ENCODE results near the gene MILR1.

MILR1 gene

GRCh38 chr17:64499805-64500486 is 51.0 kb downstream of the MILR1 start:
- H3K9ac ChIP-seq (ENCODE audit: low read depth, low read length): no peak overlapping the region
- peaks cover 44% of the 10 kb centered on the region for H3K36me3 ChIP-seq (ENCODE audit: control insufficient read depth, insufficient read depth, low read length)
- H3K4me1 ChIP-seq (ENCODE audit: control insufficient read depth, insufficient read depth, low read length): no peaks in the 10 kb centered on the region
- no peaks in the 10 kb centered on the region for H3K9me3 ChIP-seq (ENCODE audit: control insufficient read depth, insufficient read depth, low read length)
- no peak overlapping the region for H3K4me3 ChIP-seq (ENCODE audit: low read depth, low read length)
- H3K27me3 ChIP-seq (ENCODE audit: control insufficient read depth, insufficient read depth, low read length): no peaks in the 10 kb centered on the region

- Histone ChIP-seq H3K27me3 (ENCODE audit: control insufficient read depth, insufficient read depth, low read length) (no peaks in the 10 kb centered on the region), H3K9ac (ENCODE audit: low read depth, low read length) (no peak overlapping the region), H3K4me1 (ENCODE audit: control insufficient read depth, insufficient read depth, low read length) (no peaks in the 10 kb centered on the region), H3K4me3 (ENCODE audit: low read depth, low read length) (no peak overlapping the region), H3K36me3 (ENCODE audit: control insufficient read depth, insufficient read depth, low read length) (peaks cover 44% of the 10 kb centered on the region), H3K9me3 (ENCODE audit: control insufficient read depth, insufficient read depth, low read length) (no peaks in the 10 kb centered on the region)
Observed at GRCh38 chr17:64500487-64500859, 51.6 kb downstream of the MILR1 start.

- Histone ChIP-seq H3K4me1 (ENCODE audit: control insufficient read depth, insufficient read depth, low read length) (no peaks in the 10 kb centered on the region), H3K9me3 (ENCODE audit: control insufficient read depth, insufficient read depth, low read length) (no peaks in the 10 kb centered on the region), H3K36me3 (ENCODE audit: control insufficient read depth, insufficient read depth, low read length) (peaks cover 44% of the 10 kb centered on the region), H3K9ac (ENCODE audit: low read depth, low read length) (no peak overlapping the region), H3K4me3 (ENCODE audit: low read depth, low read length) (no peak overlapping the region), H3K27me3 (ENCODE audit: control insufficient read depth, insufficient read depth, low read length) (no peaks in the 10 kb centered on the region)
Observed at GRCh38 chr17:64500862-64501765, 52.2 kb downstream of the MILR1 start.

- peaks cover 44% of the 10 kb centered on the region for H3K36me3 ChIP-seq (ENCODE audit: control insufficient read depth, insufficient read depth, low read length)
- no peaks in the 10 kb centered on the region for H3K4me1 ChIP-seq (ENCODE audit: control insufficient read depth, insufficient read depth, low read length)
- no peaks in the 10 kb centered on the region for H3K27me3 ChIP-seq (ENCODE audit: control insufficient read depth, insufficient read depth, low read length)
- H3K4me3 ChIP-seq (ENCODE audit: low read depth, low read length): no peak overlapping the region
- H3K9ac ChIP-seq (ENCODE audit: low read depth, low read length): no peak overlapping the region
- H3K9me3 ChIP-seq (ENCODE audit: control insufficient read depth, insufficient read depth, low read length): no peaks in the 10 kb centered on the region
Observed at GRCh38 chr17:64502021-64502420, 53.1 kb downstream of the MILR1 start.

GRCh38 chr17:64502809-64503208 is 53.9 kb downstream of the MILR1 start:
- Histone ChIP-seq H3K9ac (ENCODE audit: low read depth, low read length) (no peak overlapping the region), H3K36me3 (ENCODE audit: control insufficient read depth, insufficient read depth, low read length) (peaks cover 44% of the 10 kb centered on the region), H3K27me3 (ENCODE audit: control insufficient read depth, insufficient read depth, low read length) (no peaks in the 10 kb centered on the region), H3K4me1 (ENCODE audit: control insufficient read depth, insufficient read depth, low read length) (no peaks in the 10 kb centered on the region), H3K9me3 (ENCODE audit: control insufficient read depth, insufficient read depth, low read length) (no peaks in the 10 kb centered on the region), H3K4me3 (ENCODE audit: low read depth, low read length) (no peak overlapping the region)

GRCh38 chr17:64503341-64503740 is 54.4 kb downstream of the MILR1 start:
- peaks cover 44% of the 10 kb centered on the region for H3K36me3 ChIP-seq (ENCODE audit: control insufficient read depth, insufficient read depth, low read length)
- no peak overlapping the region for H3K9ac ChIP-seq (ENCODE audit: low read depth, low read length)
- H3K4me3 ChIP-seq (ENCODE audit: low read depth, low read length): no peak overlapping the region

GRCh38 chr17:64503821-64504768 is 55.2 kb downstream of the MILR1 start:
- Histone ChIP-seq H3K9me3 (ENCODE audit: control insufficient read depth, insufficient read depth, low read length) (no peaks in the 10 kb centered on the region), H3K27me3 (ENCODE audit: control insufficient read depth, insufficient read depth, low read length) (no peaks in the 10 kb centered on the region), H3K4me1 (ENCODE audit: control insufficient read depth, insufficient read depth, low read length) (no peaks in the 10 kb centered on the region), H3K36me3 (ENCODE audit: control insufficient read depth, insufficient read depth, low read length) (peaks cover 44% of the 10 kb centered on the region), H3K4me3 (ENCODE audit: low read depth, low read length) (peak overlapping the region; percentile 98), H3K9ac (ENCODE audit: low read depth, low read length) (peak overlapping the region; percentile 100)

More at GRCh38 chr17:64503341-64503740, 54.4 kb downstream of the MILR1 start:
- Histone ChIP-seq H3K27me3 (ENCODE audit: control insufficient read depth, insufficient read depth, low read length) (no peaks in the 10 kb centered on the region), H3K9me3 (ENCODE audit: control insufficient read depth, insufficient read depth, low read length) (no peaks in the 10 kb centered on the region), H3K4me1 (ENCODE audit: control insufficient read depth, insufficient read depth, low read length) (no peaks in the 10 kb centered on the region)

- H3K4me3 ChIP-seq (ENCODE audit: low read depth, low read length): peak overlapping the region; percentile 98
- H3K9ac ChIP-seq (ENCODE audit: low read depth, low read length): peak overlapping the region; percentile 100
- no peaks in the 10 kb centered on the region for H3K9me3 ChIP-seq (ENCODE audit: control insufficient read depth, insufficient read depth, low read length)
- H3K27me3 ChIP-seq (ENCODE audit: control insufficient read depth, insufficient read depth, low read length): no peaks in the 10 kb centered on the region
- no peaks in the 10 kb centered on the region for H3K4me1 ChIP-seq (ENCODE audit: control insufficient read depth, insufficient read depth, low read length)
- peaks cover 43% of the 10 kb centered on the region for H3K36me3 ChIP-seq (ENCODE audit: control insufficient read depth, insufficient read depth, low read length)
Observed at GRCh38 chr17:64504769-64505339, 55.9 kb downstream of the MILR1 start.

- Histone ChIP-seq H3K4me3 (ENCODE audit: low read depth, low read length) (peak overlapping the region; percentile 98), H3K4me1 (ENCODE audit: control insufficient read depth, insufficient read depth, low read length) (no peaks in the 10 kb centered on the region), H3K36me3 (ENCODE audit: control insufficient read depth, insufficient read depth, low read length) (peaks cover 36% of the 10 kb centered on the region), H3K9me3 (ENCODE audit: control insufficient read depth, insufficient read depth, low read length) (no peaks in the 10 kb centered on the region), H3K9ac (ENCODE audit: low read depth, low read length) (peak overlapping the region; percentile 100), H3K27me3 (ENCODE audit: control insufficient read depth, insufficient read depth, low read length) (no peaks in the 10 kb centered on the region)
Observed at GRCh38 chr17:64505340-64506200, 56.7 kb downstream of the MILR1 start.

GRCh38 chr17:64506201-64506575 is 57.3 kb downstream of the MILR1 start, which contains the start of gene DDX5:
Gene DDX5, minus strand, starts transcription at chr17:64506289. Its CDS starts 170 bp downstream, at chr17:64506119.
- H3K4me3 ChIP-seq (ENCODE audit: low read depth, low read length): peak within 1 kb of the TSS; percentile 98
- no peaks in the 10 kb centered on the region for H3K4me1 ChIP-seq (ENCODE audit: control insufficient read depth, insufficient read depth, low read length)
- H3K9me3 ChIP-seq (ENCODE audit: control insufficient read depth, insufficient read depth, low read length): no peaks in the 10 kb centered on the region
- H3K27me3 ChIP-seq (ENCODE audit: control insufficient read depth, insufficient read depth, low read length): no peaks in the 10 kb centered on the region
- H3K9ac ChIP-seq (ENCODE audit: low read depth, low read length): peak within 1 kb of the TSS; percentile 100
- H3K36me3 ChIP-seq (ENCODE audit: control insufficient read depth, insufficient read depth, low read length): peaks cover 30% of the 10 kb centered on the region

Data from iPS-15b (cell line).